HL-60 (cell line): ENCODE data around the gene DCAKD.

Experiments
- CTCF ChIP-seq: IDR thresholded peaks from one replicate; pipeline ENCODE4 v1.5.1; 2011; ENCODE audit warnings: low read length, control low read depth, inconsistent platforms; ENCODE audit not compliant: insufficient read depth
- GABPA ChIP-seq: IDR thresholded peaks from 2 replicates; pipeline ENCODE4 v1.6.1; 2012; ENCODE audit warnings: low read depth
- POLR2AphosphoS5 ChIP-seq: IDR thresholded peaks from 2 replicates; pipeline ENCODE4 v1.6.1; 2012; ENCODE audit warnings: low read depth
- TF ChIP-seq, protein P1 (sequence below): IDR thresholded peaks from 2 replicates; pipeline ENCODE4 v1.6.1; 2012; ENCODE audit warnings: low read depth; ENCODE audit not compliant: insufficient replicate concordance

DNA sequence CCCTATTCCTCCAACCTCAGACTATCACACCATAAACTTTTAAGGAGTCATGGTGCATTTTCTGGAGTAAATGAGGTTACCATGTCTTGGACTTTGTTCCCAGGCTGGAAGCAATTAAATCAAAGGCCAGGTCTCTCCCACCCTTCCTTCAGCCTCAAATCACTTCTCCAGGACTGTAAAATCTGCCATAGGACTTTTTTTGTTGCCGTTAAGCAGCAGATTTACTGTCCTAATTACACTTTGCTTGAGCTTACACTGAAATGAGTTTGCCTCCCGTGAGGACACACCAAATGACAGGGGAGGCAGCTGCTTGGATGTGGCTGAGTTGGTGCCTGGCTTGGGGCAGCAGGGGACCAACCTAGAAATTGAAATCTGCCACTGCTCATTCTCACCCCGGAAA, 14.7 kb downstream of the DCAKD start:
- TF ChIP-seq CTCF = no peak
- TF ChIP-seq GABPA = no peak
- TF ChIP-seq POLR2AphosphoS5 = no peak
- TF ChIP-seq, protein P1, sequence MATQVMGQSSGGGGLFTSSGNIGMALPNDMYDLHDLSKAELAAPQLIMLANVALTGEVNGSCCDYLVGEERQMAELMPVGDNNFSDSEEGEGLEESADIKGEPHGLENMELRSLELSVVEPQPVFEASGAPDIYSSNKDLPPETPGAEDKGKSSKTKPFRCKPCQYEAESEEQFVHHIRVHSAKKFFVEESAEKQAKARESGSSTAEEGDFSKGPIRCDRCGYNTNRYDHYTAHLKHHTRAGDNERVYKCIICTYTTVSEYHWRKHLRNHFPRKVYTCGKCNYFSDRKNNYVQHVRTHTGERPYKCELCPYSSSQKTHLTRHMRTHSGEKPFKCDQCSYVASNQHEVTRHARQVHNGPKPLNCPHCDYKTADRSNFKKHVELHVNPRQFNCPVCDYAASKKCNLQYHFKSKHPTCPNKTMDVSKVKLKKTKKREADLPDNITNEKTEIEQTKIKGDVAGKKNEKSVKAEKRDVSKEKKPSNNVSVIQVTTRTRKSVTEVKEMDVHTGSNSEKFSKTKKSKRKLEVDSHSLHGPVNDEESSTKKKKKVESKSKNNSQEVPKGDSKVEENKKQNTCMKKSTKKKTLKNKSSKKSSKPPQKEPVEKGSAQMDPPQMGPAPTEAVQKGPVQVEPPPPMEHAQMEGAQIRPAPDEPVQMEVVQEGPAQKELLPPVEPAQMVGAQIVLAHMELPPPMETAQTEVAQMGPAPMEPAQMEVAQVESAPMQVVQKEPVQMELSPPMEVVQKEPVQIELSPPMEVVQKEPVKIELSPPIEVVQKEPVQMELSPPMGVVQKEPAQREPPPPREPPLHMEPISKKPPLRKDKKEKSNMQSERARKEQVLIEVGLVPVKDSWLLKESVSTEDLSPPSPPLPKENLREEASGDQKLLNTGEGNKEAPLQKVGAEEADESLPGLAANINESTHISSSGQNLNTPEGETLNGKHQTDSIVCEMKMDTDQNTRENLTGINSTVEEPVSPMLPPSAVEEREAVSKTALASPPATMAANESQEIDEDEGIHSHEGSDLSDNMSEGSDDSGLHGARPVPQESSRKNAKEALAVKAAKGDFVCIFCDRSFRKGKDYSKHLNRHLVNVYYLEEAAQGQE = no peak
